IMR-90 (cell line): ENCODE data around the gene PHC1. TPM values are rescaled to one million over a fixed set of nuclear protein-coding genes. Genes with fewer than 3 reads are reported as not detected.

Source experiments
- ATAC-seq: fragments of 200-7000 bp; cut with Tn5 transposase; 2 replicates; pipeline ENCODE4 v1.9.1; 2020; ENCODE audit warnings: low read depth, mild to moderate bottlenecking, moderate library complexity
- BruUV-seq: library from RNA; stranded (reverse); fragments of 400-500 nt; replicated peaks from 2 replicates; lab custom pipeline; 2021; lab: Mats Ljungman, UMichigan
- CTCF ChIA-PET: fragments of 300-600 bp; formaldehyde crosslinking; extraction: SDS; loops from one replicate; lab custom pipeline; 2021; ENCODE audit warnings: antibody characterized with exemption; lab: Yijun Ruan, JAX
- POLR2A ChIA-PET: fragments of 300-600 bp; sonication (Branson Sonifier 250); formaldehyde crosslinking; loops from one replicate; lab custom pipeline; 2022; ENCODE audit warnings: antibody characterized with exemption; ENCODE audit not compliant: unreplicated experiment; lab: Charles Lee
- DNase-seq: peaks from one replicate; pipeline ENCODE4 v3.0.0; 2013
- H2AFZ ChIP-seq: replicated peaks from 2 replicates; pipeline ENCODE3; 2013; ENCODE audit warnings: low read length, mild to moderate bottlenecking; ENCODE audit not compliant: poor library complexity
- H2AK5ac ChIP-seq: 2 replicates; pipeline ENCODE4 v1.6.1; 2013; ENCODE audit warnings: low read depth, low read length, inconsistent platforms
- H2AK9ac ChIP-seq: replicated peaks from 2 replicates; pipeline ENCODE3; 2013; ENCODE audit warnings: mild to moderate bottlenecking, low read depth, low read length, moderate library complexity; ENCODE audit not compliant: poor library complexity
- H2BK120ac ChIP-seq: 2 replicates; pipeline ENCODE4 v1.6.1; 2013; ENCODE audit warnings: low read depth, low read length, inconsistent platforms
- H2BK15ac ChIP-seq: 3 replicates; pipeline ENCODE4 v1.6.1; 2013; ENCODE audit warnings: low read depth, low read length, inconsistent platforms
- H2BK20ac ChIP-seq: 2 replicates; pipeline ENCODE4 v1.6.1; 2013; ENCODE audit warnings: low read depth, mild to moderate bottlenecking, inconsistent platforms, low read length, moderate library complexity
- H2BK5ac ChIP-seq: 2 replicates; pipeline ENCODE4 v1.6.1; 2013; ENCODE audit warnings: mild to moderate bottlenecking, low read depth, low read length, inconsistent platforms; ENCODE audit not compliant: poor library complexity, severe bottlenecking
- H3K14ac ChIP-seq: replicated peaks from 2 replicates; pipeline ENCODE4 v1.6.1; 2013; ENCODE audit warnings: low read depth, low read length, inconsistent platforms
- H3K18ac ChIP-seq: 2 replicates; pipeline ENCODE4 v1.6.1; 2013; ENCODE audit warnings: low read depth, low read length, control low read depth
- H3K23ac ChIP-seq: 2 replicates; pipeline ENCODE4 v1.6.1; 2013; ENCODE audit warnings: low read depth, low read length, inconsistent platforms
- H3K27ac ChIP-seq: 2 replicates; pipeline ENCODE4 v1.5.1; 2013; ENCODE audit warnings: mild to moderate bottlenecking, control low read depth, low read length; ENCODE audit not compliant: insufficient read depth
- H3K27me3 ChIP-seq: 2 replicates; pipeline ENCODE4 v1.6.1; 2013; ENCODE audit warnings: low read length; ENCODE audit not compliant: control insufficient read depth, insufficient read depth
- H3K36me3 ChIP-seq: 2 replicates; pipeline ENCODE4 v1.6.1; 2013; ENCODE audit warnings: low read length, mixed read lengths; ENCODE audit not compliant: control insufficient read depth, insufficient read depth
- H3K4ac ChIP-seq: 2 replicates; pipeline ENCODE4 v1.6.1; 2013; ENCODE audit warnings: low read depth, low read length, inconsistent platforms
- H3K4me1 ChIP-seq: 2 replicates; pipeline ENCODE4 v1.6.1; 2013; ENCODE audit warnings: low read length, mixed read lengths; ENCODE audit not compliant: control insufficient read depth, insufficient read depth
- H3K4me2 ChIP-seq: 2 replicates; pipeline ENCODE4 v1.6.1; 2013; ENCODE audit warnings: low read depth, mild to moderate bottlenecking, control low read depth, low read length, moderate library complexity
- H3K4me3 ChIP-seq: 2 replicates; pipeline ENCODE4 v1.5.1; 2013; ENCODE audit warnings: low read depth, mild to moderate bottlenecking, control low read depth, low read length, moderate library complexity; ENCODE audit not compliant: insufficient read depth
- H3K56ac ChIP-seq: 2 replicates; pipeline ENCODE4 v1.6.1; 2013; ENCODE audit warnings: low read length, inconsistent platforms; ENCODE audit not compliant: insufficient read depth; ENCODE audit errors: extremely low read depth
- H3K79me1 ChIP-seq, 2 experiments: 2 replicates each; pipeline ENCODE4 v1.6.1; 2013; ENCODE audit warnings: low read length in 2 of 2, inconsistent platforms in 1 of 2, low read depth in 1 of 2
- H3K9ac ChIP-seq: 2 replicates; pipeline ENCODE4 v1.6.1; 2013; ENCODE audit warnings: low read depth, low read length, control low read depth
- H3K9me1 ChIP-seq: 2 replicates; pipeline ENCODE4 v1.6.1; 2013; ENCODE audit warnings: low read length, inconsistent platforms; ENCODE audit not compliant: insufficient read depth
- H3K9me3 ChIP-seq: 2 replicates; pipeline ENCODE4 v1.6.1; 2013; ENCODE audit warnings: low read length; ENCODE audit not compliant: control insufficient read depth, insufficient read depth
- H4K20me1 ChIP-seq: 2 replicates; pipeline ENCODE4 v1.6.1; 2013; ENCODE audit warnings: low read length, inconsistent platforms; ENCODE audit not compliant: insufficient read depth
- H4K5ac ChIP-seq: 2 replicates; pipeline ENCODE4 v1.6.1; 2013; ENCODE audit warnings: mild to moderate bottlenecking, low read depth, low read length, control low read depth
- H4K8ac ChIP-seq, 2 experiments: 2 replicates each; pipeline ENCODE4 v1.6.1; 2013; ENCODE audit warnings: low read depth in 2 of 2, low read length in 2 of 2, control low read depth in 1 of 2, inconsistent platforms in 1 of 2
- H4K91ac ChIP-seq: 2 replicates; pipeline ENCODE4 v1.6.1; 2013; ENCODE audit warnings: low read depth, low read length, inconsistent platforms; ENCODE audit not compliant: insufficient read depth
- BHLHE40 ChIP-seq: fragments of 150-350 bp; IDR thresholded peaks from 2 replicates; pipeline ENCODE4 v1.6.1; 2016; ENCODE audit warnings: mild to moderate bottlenecking, low read depth, low read length
- CEBPB ChIP-seq: IDR thresholded peaks from 2 replicates; pipeline ENCODE4 v1.6.1; 2012; ENCODE audit warnings: low read depth, low read length, improper control_type of control experiment
- CHD1 ChIP-seq: IDR thresholded peaks from 2 replicates; pipeline ENCODE4 v1.6.1; 2012; ENCODE audit warnings: low read depth, low read length, improper control_type of control experiment
- CTCF ChIP-seq: conservative IDR thresholded peaks from 2 replicates; pipeline ENCODE4 v1.5.1; 2012; ENCODE audit warnings: mild to moderate bottlenecking, low read depth, low read length, improper control_type of control experiment
- ELK1 ChIP-seq: fragments of 150-350 bp; IDR thresholded peaks from 2 replicates; pipeline ENCODE4 v1.6.1; 2016; ENCODE audit warnings: low read depth, mild to moderate bottlenecking, low read length, moderate library complexity, borderline replicate concordance
- MAFK ChIP-seq: IDR thresholded peaks from 2 replicates; pipeline ENCODE4 v1.6.1; 2012; ENCODE audit warnings: low read depth, low read length, improper control_type of control experiment
- MAZ ChIP-seq: IDR thresholded peaks from 2 replicates; pipeline ENCODE4 v1.6.1; 2012; ENCODE audit warnings: low read depth, mild to moderate bottlenecking, low read length, improper control_type of control experiment, moderate library complexity, borderline replicate concordance
- MXI1 ChIP-seq: IDR thresholded peaks from 2 replicates; pipeline ENCODE4 v1.6.1; 2012; ENCODE audit warnings: low read depth, mild to moderate bottlenecking, low read length, moderate library complexity, borderline replicate concordance
- NFE2L2 ChIP-seq: fragments of 150-350 bp; IDR thresholded peaks from 2 replicates; pipeline ENCODE4 v1.6.1; 2016; ENCODE audit warnings: low read depth, mild to moderate bottlenecking, low read length
- POLR2A ChIP-seq: IDR thresholded peaks from 2 replicates; pipeline ENCODE4 v1.6.1; 2012; ENCODE audit warnings: mild to moderate bottlenecking, low read depth, low read length
- RAD21 ChIP-seq: IDR thresholded peaks from 2 replicates; pipeline ENCODE4 v1.6.1; 2012; ENCODE audit warnings: low read length, improper control_type of control experiment
- RCOR1 ChIP-seq: IDR thresholded peaks from 2 replicates; pipeline ENCODE4 v1.6.1; 2012; ENCODE audit warnings: mild to moderate bottlenecking, low read length, improper control_type of control experiment; ENCODE audit not compliant: insufficient replicate concordance
- RFX5 ChIP-seq: IDR thresholded peaks from 2 replicates; pipeline ENCODE4 v1.8.0; 2012; ENCODE audit warnings: low read depth, mild to moderate bottlenecking, low read length, moderate library complexity
- SMC3 ChIP-seq: fragments of 150-350 bp; IDR thresholded peaks from 2 replicates; pipeline ENCODE4 v1.6.1; 2016; ENCODE audit warnings: low read depth, mild to moderate bottlenecking, antibody characterized with exemption, low read length, moderate library complexity
- USF2 ChIP-seq: fragments of 150-350 bp; IDR thresholded peaks from 2 replicates; pipeline ENCODE4 v1.6.1; 2017; ENCODE audit warnings: mild to moderate bottlenecking, antibody characterized with exemption, low read length, low read depth
- WGBS, 2 experiments: methylation state at CpG; one replicate each; pipeline versions ENCODE4 v1.1.5 to v1.1.7; 2013; ENCODE audit warnings: missing lambda C conversion rate in 2 of 2; ENCODE audit not compliant: insufficient read length in 1 of 2; ENCODE audit errors: extremely low coverage in 2 of 2; 5-methylcytosine and 5-hydroxymethylcytosine counted together
- dilution Hi-C: fragments of 300-500 bp; cut with HindIII; formaldehyde crosslinking; loops from one replicate; pipeline ENCODE4 v1.14.3; 2018; ENCODE audit warnings: low sequenced_read_pairs; ENCODE audit not compliant: unreplicated experiment
- in situ Hi-C: fragments of 300-500 bp; cut with MboI; formaldehyde crosslinking; loops from 3 replicates; pipeline ENCODE4 v1.14.3; 2019; ENCODE audit warnings: low sequenced_read_pairs, inconsistent platforms, mixed read lengths
- intact Hi-C: fragments of 100-400 bp; cut with micrococcal nuclease; formaldehyde crosslinking; loops from 2 replicates; pipeline ENCODE4 v1.10.0; 2022
- polyA plus RNA-seq, 3 experiments: library from polyadenylated mRNA; depleted of rRNA; stranded (reverse); fragments of >200 nt; gene quantifications; 2 replicates each; pipeline ENCODE4 v1.2.3, GENCODE V29; 2012; ENCODE audit warnings: low replicate concordance in 1 of 3
- total RNA-seq: library from RNA; depleted of rRNA; stranded (reverse); fragments of >200 nt; gene quantifications from 2 replicates; pipeline ENCODE4 v1.2.3, GENCODE V29; 2012

PHC1 gene
- total and polyA plus RNA-seq, 2 of the 4 experiments (the other 2 are of a cell fraction), result 9.1 to 23.1 TPM

- no CpG with 5 or more reads among the region's 1 CpG for WGBS, 2 experiments
- Histone ChIP-seq H4K20me1 (no peaks in the 10 kb centered on the region), H2AK9ac (no peak overlapping the region), H4K91ac (no peak overlapping the region), H2BK15ac (no peak overlapping the region), H3K36me3 (no peaks in the 10 kb centered on the region), H3K4me1 (no peaks in the 10 kb centered on the region), H3K4me2 (no peak overlapping the region), H2BK120ac (no peak overlapping the region), H3K9me3 (no peaks in the 10 kb centered on the region), H3K79me1 (no peaks in the 10 kb centered on the region), H3K9me1 (no peaks in the 10 kb centered on the region), H2BK20ac (no peak overlapping the region), H3K9ac (no peak overlapping the region), H3K56ac (no peak overlapping the region), H3K23ac (no peak overlapping the region), H3K14ac (no peak overlapping the region), H3K27ac (no peak overlapping the region), H2AFZ (no peak overlapping the region), H4K8ac (no peak overlapping the region), H3K18ac (no peak overlapping the region), H2BK5ac (no peak overlapping the region), H3K27me3 (no peaks in the 10 kb centered on the region), H2AK5ac (no peak overlapping the region), H4K5ac (no peak overlapping the region), H3K4ac (no peak overlapping the region), H3K4me3 (no peak overlapping the region)
- TF ChIP-seq RCOR1 (no peak), CTCF (no peak), USF2 (no peak), ELK1 (no peak), NFE2L2 (no peak), MAFK (no peak), RFX5 (no peak), RAD21 (no peak), BHLHE40 (no peak), MXI1 (no peak), CEBPB (no peak), POLR2A (no peak), CHD1 (no peak), MAZ (no peak), SMC3 (no peak)
- POLR2A ChIA-PET, result no interaction called here
- DNase-seq (no peak), ATAC-seq (no peak)
- intact Hi-C loops, result no loop called here
- dilution Hi-C loops, result no loop called here
- CTCF ChIA-PET, result no interaction called here
- no TSS peak for BruUV-seq
- in situ Hi-C loops, result no loop called here
Observed at GRCh38 chr12:8985213-8985754, 71.0 kb downstream of the PHC1 start.
